Liver (tissue), 9 donors: ENCODE measurements around the gene CLMN. TPM values are rescaled to one million over a fixed set of nuclear protein-coding genes. Genes with fewer than 3 reads are reported as not detected.
"Not testable (repeated sequence)": the region's sequence is repeated elsewhere in the genome, so short reads cannot be mapped to it uniquely, and the experiment has no call there.

Experiments
- DNase-seq: peaks from one replicate; pipeline ENCODE4 v3.0.0-alpha.2; 2017; ENCODE audit warnings: low spot score
- H3K27ac ChIP-seq, 2 donors: one replicate each; pipeline ENCODE4 v1.7.0; 2013; ENCODE audit warnings: inconsistent platforms in 2 of 2, low read length in 2 of 2, control low read depth in 1 of 2, low read depth in 1 of 2, mild to moderate bottlenecking in 1 of 2
- H3K27me3 ChIP-seq, 4 donors: one replicate each; pipeline versions ENCODE4 v1.6.1 to v1.7.0; 2013; ENCODE audit warnings: low read length in 3 of 4, inconsistent platforms in 1 of 4, mild to moderate bottlenecking in 1 of 4, moderate library complexity in 1 of 4; ENCODE audit not compliant: control insufficient read depth in 4 of 4, insufficient read depth in 4 of 4
- H3K36me3 ChIP-seq, 4 donors: one replicate each; pipeline versions ENCODE4 v1.6.1 to v1.7.0; 2013; ENCODE audit warnings: low read length in 3 of 4, mild to moderate bottlenecking in 3 of 4, low read depth in 1 of 4, moderate library complexity in 1 of 4; ENCODE audit not compliant: control insufficient read depth in 4 of 4, insufficient read depth in 3 of 4
- H3K4me1 ChIP-seq, 4 donors: one replicate each; pipeline versions ENCODE4 v1.6.1 to v1.7.0; 2013; ENCODE audit warnings: low read length in 3 of 4, mild to moderate bottlenecking in 3 of 4, moderate library complexity in 1 of 4; ENCODE audit not compliant: control insufficient read depth in 4 of 4, insufficient read depth in 4 of 4
- H3K4me3 ChIP-seq, 3 donors: one replicate each; pipeline versions ENCODE4 v1.6.1 to v1.7.0; 2013; ENCODE audit warnings: low read length in 3 of 3, control low read depth in 1 of 3, low read depth in 1 of 3, mild to moderate bottlenecking in 1 of 3
- H3K9ac ChIP-seq, 2 donors: one replicate each; pipeline ENCODE4 v1.7.0; 2013; ENCODE audit warnings: low read length in 2 of 2, mild to moderate bottlenecking in 2 of 2, moderate library complexity in 2 of 2, control low read depth in 1 of 2, low read depth in 1 of 2
- H3K9me3 ChIP-seq, 4 donors: one replicate each; pipeline versions ENCODE4 v1.6.1 to v1.7.0; 2013; ENCODE audit warnings: low read length in 3 of 4; ENCODE audit not compliant: control insufficient read depth in 4 of 4
- CTCF ChIP-seq: fragments of 150-350 bp; IDR thresholded peaks from 2 replicates; pipeline ENCODE4 v1.5.1; 2017; ENCODE audit warnings: improper control_type of control experiment, low read depth, low read length; ENCODE audit not compliant: missing input control
- EGR1 ChIP-seq, 2 donors: IDR thresholded peaks; 2 replicates each; pipeline ENCODE4 v1.6.1; 2016 to 2018; ENCODE audit warnings: antibody characterized with exemption in 2 of 2, low read depth in 2 of 2
- FOXA1 ChIP-seq: IDR thresholded peaks from 2 replicates; pipeline ENCODE4 v1.6.1; 2016; ENCODE audit warnings: antibody characterized with exemption
- FOXA2 ChIP-seq: IDR thresholded peaks from 2 replicates; pipeline ENCODE4 v1.6.1; 2016; ENCODE audit warnings: antibody characterized with exemption
- GABPA ChIP-seq, 2 donors: IDR thresholded peaks in 1 of 2; conservative IDR thresholded peaks in 1 of 2; 2 replicates each; pipeline ENCODE4 v1.6.1; 2016; ENCODE audit warnings: antibody characterized with exemption in 2 of 2, mild to moderate bottlenecking in 1 of 2, moderate library complexity in 1 of 2
- HNF4A ChIP-seq, 2 donors: conservative IDR thresholded peaks; 2 replicates each; pipeline ENCODE4 v1.6.1; 2016; ENCODE audit warnings: antibody characterized with exemption in 2 of 2, mild to moderate bottlenecking in 2 of 2
- HNF4G ChIP-seq: IDR thresholded peaks from 2 replicates; pipeline ENCODE4 v1.6.1; 2016; ENCODE audit warnings: antibody characterized with exemption
- JUND ChIP-seq, 2 donors: IDR thresholded peaks; 2 replicates each; pipeline ENCODE4 v1.6.1; 2016; ENCODE audit warnings: antibody characterized with exemption in 2 of 2
- MAX ChIP-seq: IDR thresholded peaks from 2 replicates; pipeline ENCODE4 v1.6.1; 2016; ENCODE audit warnings: antibody characterized with exemption
- NR2F2 ChIP-seq: IDR thresholded peaks from 2 replicates; pipeline ENCODE4 v1.6.1; 2016; ENCODE audit warnings: antibody characterized with exemption
- RAD21 ChIP-seq, 2 donors: IDR thresholded peaks; 2 replicates each; pipeline ENCODE4 v1.6.1; 2016; ENCODE audit warnings: antibody characterized with exemption in 2 of 2, mild to moderate bottlenecking in 2 of 2
- RXRA ChIP-seq, 2 donors: IDR thresholded peaks; 2 replicates each; pipeline ENCODE4 v1.6.1; 2017 to 2018; ENCODE audit warnings: antibody characterized with exemption in 2 of 2, mild to moderate bottlenecking in 1 of 2
- SP1 ChIP-seq: IDR thresholded peaks from 2 replicates; pipeline ENCODE4 v1.6.1; 2018; ENCODE audit warnings: antibody characterized with exemption, mild to moderate bottlenecking
- TAF1 ChIP-seq: conservative IDR thresholded peaks from 2 replicates; pipeline ENCODE4 v1.6.1; 2016; ENCODE audit warnings: antibody characterized with exemption, mild to moderate bottlenecking
- YY1 ChIP-seq: IDR thresholded peaks from 2 replicates; pipeline ENCODE4 v1.6.1; 2016; ENCODE audit warnings: antibody characterized with exemption, mild to moderate bottlenecking
- WGBS: extraction: QIAGEN DNeasy Blood & Tissue Kit; methylation state at CpG from one replicate; pipeline ENCODE4 v1.1.7; 2013; 5-methylcytosine and 5-hydroxymethylcytosine counted together
- polyA plus RNA-seq, 2 donors: library from polyadenylated mRNA; stranded (reverse) in 1 of 2; unstranded in 1 of 2; fragments of 200-250 nt in 1 of 2; fragments of >200 nt in 1 of 2; fragmentation: Nextera tagmentation in 1 of 2; extraction: Ambion mirVana in 1 of 2; gene quantifications; one replicate each; pipeline versions ENCODE4 v1.2.1 to v1.2.3, GENCODE V29; 2013 to 2015
- total RNA-seq, 2 donors: library from RNA; depleted of rRNA; stranded (reverse); fragments of >200 nt; gene quantifications; one replicate each; pipeline ENCODE4 v1.2.3, GENCODE V29; 2014
- TF ChIP-seq, protein P1 (sequence below): IDR thresholded peaks from 2 replicates; pipeline ENCODE4 v1.6.1; 2016; ENCODE audit warnings: antibody characterized with exemption
- TF ChIP-seq, protein P2 (sequence below): IDR thresholded peaks from 2 replicates; pipeline ENCODE4 v1.6.1; 2016; ENCODE audit warnings: antibody characterized with exemption, mild to moderate bottlenecking
- donor health status: healthy.
- donor health status: healthy.
- donor health status: healthy.
- donor health status: healthy.
- donor health status: healthy.

CLMN gene
- total and polyA plus RNA-seq, 4 donors = 6.0 to 41.1 (median 24.1) TPM

DNA sequence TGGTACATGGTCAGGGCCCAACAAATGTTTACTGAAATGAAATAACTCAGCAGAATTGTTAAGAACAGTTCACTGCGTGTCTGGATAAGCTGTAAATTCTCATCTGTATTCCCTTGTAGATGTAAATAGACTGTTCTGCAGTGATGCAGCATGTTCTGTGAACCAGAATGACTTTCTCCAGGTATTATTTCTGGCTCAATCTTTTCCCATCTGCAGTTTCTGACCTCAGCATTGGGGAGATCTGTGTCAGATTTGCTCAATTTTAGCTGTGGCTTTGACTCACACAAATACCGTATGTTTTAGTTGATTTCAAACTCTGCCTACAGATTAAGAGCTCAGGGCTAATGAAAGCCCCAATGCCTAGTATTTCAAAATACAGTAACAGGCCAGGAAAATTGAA is 113.2 kb downstream of the CLMN start:
- peaks cover 5 to 19% (median 15%) of the 10 kb centered on the region in 4 donors for H3K36me3 ChIP-seq
- TF ChIP-seq YY1 (no peak), HNF4A (conservative IDR thresholded peaks at IDR 0.05) (no peak), NR2F2 (no peak), EGR1 (IDR thresholded peaks at IDR 0.05; ENCODE audit: low read depth in 2 of 2) (no peak), MAX (no peak), SP1 (no peak), FOXA2 (no peak)
- H3K4me1 ChIP-seq = peaks cover 5 to 20% (median 16%) of the 10 kb centered on the region in 4 donors
- H3K9ac ChIP-seq = no peak overlapping the region
- no peaks in the 10 kb centered on the region for H3K27me3 ChIP-seq
- H3K27ac ChIP-seq = no peak overlapping the region
- no peak for DNase-seq
- 93% methylated on average over 2 of the region's 2 CpGs for WGBS
- H3K9me3 ChIP-seq = no peaks in the 10 kb centered on the region
- no peak overlapping the region for H3K4me3 ChIP-seq

- peaks cover 5 to 25% (median 16%) of the 10 kb centered on the region in 4 donors for H3K36me3 ChIP-seq
- H3K27ac ChIP-seq = no peak overlapping the region
- H3K9me3 ChIP-seq = no peaks in the 10 kb centered on the region
- 70% methylated on average over 2 of the region's 2 CpGs for WGBS
- no peak for DNase-seq
- H3K4me1 ChIP-seq = peaks cover 0 to 9% (median 5%) of the 10 kb centered on the region in 4 donors
- TF ChIP-seq RAD21 (IDR thresholded peaks at IDR 0.05) = peak in 1 of 2 donors; percentile 23
- TF ChIP-seq, protein P1, sequence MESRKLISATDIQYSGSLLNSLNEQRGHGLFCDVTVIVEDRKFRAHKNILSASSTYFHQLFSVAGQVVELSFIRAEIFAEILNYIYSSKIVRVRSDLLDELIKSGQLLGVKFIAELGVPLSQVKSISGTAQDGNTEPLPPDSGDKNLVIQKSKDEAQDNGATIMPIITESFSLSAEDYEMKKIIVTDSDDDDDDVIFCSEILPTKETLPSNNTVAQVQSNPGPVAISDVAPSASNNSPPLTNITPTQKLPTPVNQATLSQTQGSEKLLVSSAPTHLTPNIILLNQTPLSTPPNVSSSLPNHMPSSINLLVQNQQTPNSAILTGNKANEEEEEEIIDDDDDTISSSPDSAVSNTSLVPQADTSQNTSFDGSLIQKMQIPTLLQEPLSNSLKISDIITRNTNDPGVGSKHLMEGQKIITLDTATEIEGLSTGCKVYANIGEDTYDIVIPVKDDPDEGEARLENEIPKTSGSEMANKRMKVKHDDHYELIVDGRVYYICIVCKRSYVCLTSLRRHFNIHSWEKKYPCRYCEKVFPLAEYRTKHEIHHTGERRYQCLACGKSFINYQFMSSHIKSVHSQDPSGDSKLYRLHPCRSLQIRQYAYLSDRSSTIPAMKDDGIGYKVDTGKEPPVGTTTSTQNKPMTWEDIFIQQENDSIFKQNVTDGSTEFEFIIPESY = no peak
- H3K4me3 ChIP-seq = no peak overlapping the region
- H3K27me3 ChIP-seq = no peaks in the 10 kb centered on the region
- H3K9ac ChIP-seq = no peak overlapping the region
Observed at GRCh38 chr14:95204705-95205104, 115.0 kb downstream of the CLMN start.

DNA sequence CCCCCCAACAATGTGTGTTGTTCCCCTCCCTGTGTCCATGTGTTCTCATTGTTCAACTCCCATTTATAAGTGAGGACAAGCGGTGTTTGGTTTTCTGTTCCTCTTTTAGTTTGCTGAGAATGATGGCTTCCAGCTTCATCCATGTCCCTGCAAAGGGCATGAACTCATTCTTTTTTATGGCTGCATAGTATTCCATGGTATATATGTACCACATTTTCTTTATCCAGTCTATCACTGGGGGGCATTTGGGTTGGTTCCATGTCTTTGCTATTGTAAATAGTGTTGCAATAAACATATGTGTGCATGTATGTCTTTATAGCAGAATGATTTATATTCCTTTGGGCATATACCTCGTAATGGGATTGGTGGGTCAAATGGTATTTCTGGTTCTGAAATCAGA is 118.0 kb downstream of the CLMN start:
- not testable (repeated sequence) for H3K4me3 ChIP-seq, DNase-seq, H3K9me3 ChIP-seq, H3K4me1 ChIP-seq, H3K27me3 ChIP-seq, H3K27ac ChIP-seq, H3K9ac ChIP-seq
- peaks cover 5 to 19% (median 13%) of the 10 kb centered on the region in 4 donors for H3K36me3 ChIP-seq
- 92% methylated on average over 2 of the region's 2 CpGs for WGBS

DNA sequence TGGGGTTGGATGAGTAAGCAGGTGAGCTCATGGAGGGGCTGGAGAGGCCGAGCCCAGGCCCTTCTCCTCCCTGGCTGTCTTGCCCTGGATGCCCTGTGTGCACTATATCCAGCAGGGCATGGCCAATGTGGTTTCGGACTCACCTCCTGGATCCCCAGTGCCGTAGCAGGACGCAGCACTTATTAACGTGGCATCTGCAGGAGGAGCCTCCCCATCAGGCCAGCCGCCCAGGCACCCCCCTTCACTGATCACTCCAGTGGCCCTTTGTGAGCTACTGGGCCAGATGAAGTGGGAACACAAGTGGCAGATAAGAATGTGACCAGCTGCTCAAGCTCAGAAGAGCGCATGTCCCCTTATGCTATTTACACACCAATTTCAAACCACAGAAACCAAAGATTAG is 119.3 kb downstream of the CLMN start:
- Histone ChIP-seq H3K36me3 (peaks cover 5 to 24% (median 16%) of the 10 kb centered on the region in 4 donors), H3K4me1 (peaks cover 0 to 9% (median 5%) of the 10 kb centered on the region in 4 donors), H3K27ac (no peak overlapping the region), H3K4me3 (no peak overlapping the region), H3K9me3 (no peaks in the 10 kb centered on the region), H3K27me3 (no peaks in the 10 kb centered on the region), H3K9ac (no peak overlapping the region)
- WGBS = 93% methylated on average over 7 of the region's 7 CpGs
- DNase-seq = no peak
- TF ChIP-seq JUND (IDR thresholded peaks at IDR 0.05) (no peak), SP1 (no peak), GABPA (IDR thresholded peaks at IDR 0.05 in 1 of 2, conservative IDR thresholded peaks at IDR 0.05 in 1 of 2) (no peak), RXRA (IDR thresholded peaks at IDR 0.05) (no peak), FOXA2 (no peak), NR2F2 (no peak), RAD21 (IDR thresholded peaks at IDR 0.05) (no peak), HNF4A (conservative IDR thresholded peaks at IDR 0.05) (no peak), YY1 (no peak), CTCF (no peak), EGR1 (IDR thresholded peaks at IDR 0.05; ENCODE audit: low read depth in 2 of 2) (no peak), HNF4G (no peak), FOXA1 (no peak), TAF1 (no peak)
- TF ChIP-seq, protein P2, sequence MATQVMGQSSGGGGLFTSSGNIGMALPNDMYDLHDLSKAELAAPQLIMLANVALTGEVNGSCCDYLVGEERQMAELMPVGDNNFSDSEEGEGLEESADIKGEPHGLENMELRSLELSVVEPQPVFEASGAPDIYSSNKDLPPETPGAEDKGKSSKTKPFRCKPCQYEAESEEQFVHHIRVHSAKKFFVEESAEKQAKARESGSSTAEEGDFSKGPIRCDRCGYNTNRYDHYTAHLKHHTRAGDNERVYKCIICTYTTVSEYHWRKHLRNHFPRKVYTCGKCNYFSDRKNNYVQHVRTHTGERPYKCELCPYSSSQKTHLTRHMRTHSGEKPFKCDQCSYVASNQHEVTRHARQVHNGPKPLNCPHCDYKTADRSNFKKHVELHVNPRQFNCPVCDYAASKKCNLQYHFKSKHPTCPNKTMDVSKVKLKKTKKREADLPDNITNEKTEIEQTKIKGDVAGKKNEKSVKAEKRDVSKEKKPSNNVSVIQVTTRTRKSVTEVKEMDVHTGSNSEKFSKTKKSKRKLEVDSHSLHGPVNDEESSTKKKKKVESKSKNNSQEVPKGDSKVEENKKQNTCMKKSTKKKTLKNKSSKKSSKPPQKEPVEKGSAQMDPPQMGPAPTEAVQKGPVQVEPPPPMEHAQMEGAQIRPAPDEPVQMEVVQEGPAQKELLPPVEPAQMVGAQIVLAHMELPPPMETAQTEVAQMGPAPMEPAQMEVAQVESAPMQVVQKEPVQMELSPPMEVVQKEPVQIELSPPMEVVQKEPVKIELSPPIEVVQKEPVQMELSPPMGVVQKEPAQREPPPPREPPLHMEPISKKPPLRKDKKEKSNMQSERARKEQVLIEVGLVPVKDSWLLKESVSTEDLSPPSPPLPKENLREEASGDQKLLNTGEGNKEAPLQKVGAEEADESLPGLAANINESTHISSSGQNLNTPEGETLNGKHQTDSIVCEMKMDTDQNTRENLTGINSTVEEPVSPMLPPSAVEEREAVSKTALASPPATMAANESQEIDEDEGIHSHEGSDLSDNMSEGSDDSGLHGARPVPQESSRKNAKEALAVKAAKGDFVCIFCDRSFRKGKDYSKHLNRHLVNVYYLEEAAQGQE = no peak
